Endothelial cell of umbilical vein (primary cell): ENCODE measurements around the gene CIDEB. TPM values are rescaled to one million over a fixed set of nuclear protein-coding genes. Genes with fewer than 3 reads are reported as not detected.

Source experiments
- BruUV-seq: library from RNA; stranded (reverse); fragments of 400-500 nt; replicated peaks from 2 replicates; lab custom pipeline; 2021; lab: Mats Ljungman, UMichigan
- CTCF ChIA-PET: fragments of 300-600, 350-600 bp; sonication (Branson Sonifier 250); formaldehyde crosslinking; loops from one replicate; lab custom pipeline; 2021; ENCODE audit warnings: antibody characterized with exemption, inconsistent platforms; lab: Charles Lee
- POLR2A ChIA-PET: fragments of 300-600, 350-600 bp; sonication (Branson Sonifier 250); formaldehyde crosslinking; loops from one replicate; lab custom pipeline; 2021; ENCODE audit warnings: antibody characterized with exemption, inconsistent platforms; lab: Charles Lee
- DNase-seq: peaks from one replicate; pipeline ENCODE4 v3.0.0-alpha.2; 2011; ENCODE audit warnings: low read depth, low spot score
- FAIRE-seq: peaks from 2 replicates; lab custom pipeline; 2011; peaks lifted over from hg19 to GRCh38; lab: Jason Lieb, UNC
- H2AFZ ChIP-seq: 2 replicates; pipeline ENCODE4 v1.6.0; 2012; ENCODE audit warnings: low read depth, low read length, control low read depth, inconsistent platforms
- H3K27ac ChIP-seq: 2 replicates; pipeline ENCODE4 v1.5.1; 2011; ENCODE audit warnings: low read depth, mild to moderate bottlenecking, control low read depth, low read length, moderate library complexity; ENCODE audit not compliant: insufficient read depth
- H3K27me3 ChIP-seq, 2 experiments: 2 replicates each; pipeline versions ENCODE4 v1.6.0 to v1.6.1; 2011; ENCODE audit warnings: low read length in 2 of 2, mixed read lengths in 1 of 2; ENCODE audit not compliant: control insufficient read depth in 2 of 2, insufficient read depth in 2 of 2
- H3K36me3 ChIP-seq, 2 experiments: 2 replicates in 1 of 2; 3 replicates in 1 of 2; pipeline ENCODE4 v1.5.1; 2011; ENCODE audit warnings: low read length in 2 of 2, mild to moderate bottlenecking in 1 of 2, moderate library complexity in 1 of 2; ENCODE audit not compliant: control insufficient read depth in 2 of 2, insufficient read depth in 2 of 2; ENCODE audit errors: extremely low read depth in 1 of 2
- H3K4me1 ChIP-seq: 3 replicates; pipeline ENCODE4 v1.5.1; 2011; ENCODE audit warnings: mild to moderate bottlenecking, low read length; ENCODE audit not compliant: control insufficient read depth, insufficient read depth; ENCODE audit errors: extremely low read depth
- H3K4me2 ChIP-seq: 2 replicates; pipeline ENCODE4 v1.6.1; 2011; ENCODE audit warnings: low read length, control low read depth, mixed read lengths; ENCODE audit not compliant: insufficient read depth
- H3K4me3 ChIP-seq, 3 experiments: fragments of 200-600 bp in 1 of 3; sonication (generic), shearing (Covaris generic) in 1 of 3; replicated peaks in 1 of 3; 2 replicates each; pipeline ENCODE4 v1.5.1; 2011 to 2016; ENCODE audit warnings: control low read depth in 3 of 3, low read length in 3 of 3, mild to moderate bottlenecking in 2 of 3, inconsistent platforms in 1 of 3, low read depth in 1 of 3, moderate library complexity in 1 of 3; ENCODE audit not compliant: insufficient read depth in 1 of 3
- H3K79me2 ChIP-seq: 2 replicates; pipeline ENCODE4 v1.6.0; 2012; ENCODE audit warnings: low read length, inconsistent platforms; ENCODE audit not compliant: control insufficient read depth, insufficient read depth
- H3K9ac ChIP-seq: replicated peaks from 2 replicates; pipeline ENCODE3; 2011; ENCODE audit warnings: low read length, control low read depth; ENCODE audit not compliant: insufficient read depth; ENCODE audit errors: extremely low read depth
- H3K9me1 ChIP-seq: replicated peaks from 3 replicates; pipeline ENCODE4 v1.6.0; 2011; ENCODE audit warnings: mild to moderate bottlenecking, low read length; ENCODE audit not compliant: control insufficient read depth, insufficient read depth; ENCODE audit errors: extremely low read depth
- H3K9me3 ChIP-seq: replicated peaks from 2 replicates; pipeline ENCODE4 v1.5.1; 2012; ENCODE audit warnings: low read length, inconsistent platforms; ENCODE audit not compliant: control insufficient read depth, insufficient read depth
- H4K20me1 ChIP-seq: replicated peaks from 2 replicates; pipeline ENCODE3; 2011; ENCODE audit warnings: mild to moderate bottlenecking, low read length; ENCODE audit not compliant: control insufficient read depth, insufficient read depth; ENCODE audit errors: extremely low read depth
- CTCF ChIP-seq, 2 donors: IDR thresholded peaks; 1 replicate in 1 of 2; 2 replicates in 1 of 2; pipeline ENCODE4 v1.5.1; 2011; ENCODE audit warnings: low read length in 2 of 2, mild to moderate bottlenecking in 2 of 2, moderate library complexity in 2 of 2, control low read depth in 1 of 2, inconsistent platforms in 1 of 2, low read depth in 1 of 2; ENCODE audit not compliant: insufficient read depth in 1 of 2; ENCODE audit errors: extremely low read depth in 1 of 2
- EZH2 ChIP-seq: IDR thresholded peaks from 2 replicates; pipeline ENCODE4 v1.6.1; 2012; ENCODE audit warnings: borderline replicate concordance, low read depth, mild to moderate bottlenecking, moderate library complexity, low read length, inconsistent platforms; ENCODE audit not compliant: severe bottlenecking
- FOS ChIP-seq: IDR thresholded peaks from 2 replicates; pipeline ENCODE4 v1.6.1; 2011; ENCODE audit warnings: mild to moderate bottlenecking, low read length, moderate library complexity, borderline replicate concordance; ENCODE audit not compliant: insufficient read depth
- GATA2 ChIP-seq: IDR thresholded peaks from 2 replicates; pipeline ENCODE4 v1.7.0; 2011; ENCODE audit warnings: low read depth, mild to moderate bottlenecking, moderate library complexity, mixed read lengths, low read length; ENCODE audit not compliant: insufficient read length, insufficient read depth
- JUN ChIP-seq: IDR thresholded peaks from 2 replicates; pipeline ENCODE4 v1.6.1; 2011; ENCODE audit warnings: borderline replicate concordance, low read depth; ENCODE audit not compliant: insufficient read length, insufficient read depth
- MAX ChIP-seq: IDR thresholded peaks from 2 replicates; pipeline ENCODE4 v1.6.1; 2011; ENCODE audit not compliant: insufficient read depth, insufficient read length
- MYC ChIP-seq: IDR thresholded peaks from one replicate; pipeline ENCODE4 v1.6.1; 2011; ENCODE audit warnings: mild to moderate bottlenecking, low read depth, low read length
- POLR2A ChIP-seq: IDR thresholded peaks from 2 replicates; pipeline ENCODE4 v1.6.1; 2012; ENCODE audit warnings: low read depth, mild to moderate bottlenecking, control low read depth, low read length
- POLR2AphosphoS5 ChIP-seq: IDR thresholded peaks from 2 replicates; pipeline ENCODE4 v1.6.1; 2012; ENCODE audit warnings: low read depth, mild to moderate bottlenecking, control low read depth, low read length, moderate library complexity; ENCODE audit not compliant: insufficient read depth
- dilution Hi-C: fragments of 300-500 bp; cut with MboI; formaldehyde crosslinking; loops from one replicate; pipeline ENCODE4 v1.15.0; 2019; ENCODE audit warnings: low sequenced_read_pairs; ENCODE audit not compliant: extremely low pct_ligation_motif_present
- intact Hi-C: fragments of 100-400 bp; cut with micrococcal nuclease; formaldehyde crosslinking; loops from one replicate; pipeline ENCODE4 v1.10.0; 2022
- polyA plus RNA-seq, 4 experiments: library from polyadenylated mRNA; depleted of rRNA in 3 of 4; stranded (reverse) in 3 of 4; unstranded in 1 of 4; fragments of >200 nt; gene quantifications; 2 replicates each; pipeline versions ENCODE4 v1.2.1 to v1.2.3, GENCODE V29; 2011 to 2012; ENCODE audit warnings: missing spikeins in 1 of 4
- total RNA-seq: library from RNA; stranded (reverse); gene quantifications from 2 replicates; pipeline ENCODE4 v1.2.3, GENCODE V29; 2021

The CIDEB gene
- total and polyA plus RNA-seq, 2 donors (not counting 3 experiments of a cell fraction or from before 2014, with no cell fraction given) = 5.2 to 7.2 TPM

GRCh38 chr14:24296341-24297157 lies 11.2 kb downstream of the CIDEB start:
- no peak for TF ChIP-seq GATA2
- TF ChIP-seq EZH2 = no peak
- TF ChIP-seq MAX = peak; percentile 42
- TF ChIP-seq POLR2AphosphoS5 = peak; percentile 50
- TF ChIP-seq CTCF (IDR thresholded peaks at IDR 0.05; ENCODE audit: extremely low read depth in 1 of 2, insufficient read depth in 1 of 2, low read depth in 1 of 2, low read length in 2 of 2) = peak; percentile 74 to 79
- peak; percentile 45 for TF ChIP-seq POLR2A
- peak; percentile 88 for TF ChIP-seq FOS
- TF ChIP-seq MYC = no peak
- TF ChIP-seq JUN = peak; percentile 84
- Histone ChIP-seq H3K9ac (peak overlapping the region; percentile 14), H2AFZ (peak overlapping the region; percentile 8), H4K20me1 (no peaks in the 10 kb centered on the region), H3K9me3 (no peaks in the 10 kb centered on the region), H3K9me1 (no peaks in the 10 kb centered on the region), H3K27ac (peak overlapping the region; percentile 71), H3K27me3 (no peaks in the 10 kb centered on the region), H3K36me3 (peaks cover 5 to 12% of the 10 kb centered on the region in 2 experiments), H3K4me3 (no peak overlapping the region), H3K4me1 (peaks cover 22% of the 10 kb centered on the region), H3K79me2 (peaks cover 11% of the 10 kb centered on the region), H3K4me2 (no peak overlapping the region)
- ChIA-PET CTCF (interaction anchor here (0.5 to 5.5 kb wide), 40 partner anchors 11 to 241 kb away, joined by 3 to 199 read pairs (median 6); partner anchors contain the start of genes CHMP4A, CIDEB, DCAF11 and EMC9), POLR2A (interaction anchor here (1.0 to 1.5 kb wide), 2 partner anchors 54 to 81 kb away, joined by 3 to 7 read pairs; partner anchors contain the start of genes MDP1 and TINF2)
- dilution Hi-C loops (no loop called here), intact Hi-C loops (loop anchor here (1.0 to 5.0 kb wide), 6 partner anchors 53 to 238 kb away; partner anchors contain the start of genes IPO4, IRF9, MDP1 and PSME2)
- FAIRE-seq (peak; percentile 99), DNase-seq (peak; percentile 89)
- BruUV-seq = TSS peak; percentile 20
